ENCODE data around the gene CADPS.

CADPS gene

GRCh38 chr3:62548528-62549205 lies 326.5 kb downstream of the CADPS start:
- TF ChIP-seq ZNF274 (IDR thresholded peaks at IDR 0.05; ENCODE audit: low read depth, low read length): no peak
- no peak overlapping the region for H3K4me3 ChIP-seq (ENCODE audit: low read length)

- no peak overlapping the region for H3K4me3 ChIP-seq (ENCODE audit: low read length)
- no peak for TF ChIP-seq ZNF274 (IDR thresholded peaks at IDR 0.05; ENCODE audit: low read depth, low read length)
Measured at GRCh38 chr3:62546266-62546665, 328.9 kb downstream of the CADPS start.

GRCh38 chr3:62542185-62542584 lies 333.0 kb downstream of the CADPS start:
- no peak for TF ChIP-seq ZNF274 (IDR thresholded peaks at IDR 0.05; ENCODE audit: low read depth, low read length)
- no peak overlapping the region for H3K4me3 ChIP-seq (ENCODE audit: low read length)

GRCh38 chr3:62539762-62540161 lies 335.5 kb downstream of the CADPS start:
- no peak overlapping the region for H3K4me3 ChIP-seq (ENCODE audit: low read length)
- no peak for TF ChIP-seq ZNF274 (IDR thresholded peaks at IDR 0.05; ENCODE audit: low read depth, low read length)

- no peak for TF ChIP-seq ZNF274 (IDR thresholded peaks at IDR 0.05; ENCODE audit: low read depth, low read length)
- H3K4me3 ChIP-seq (ENCODE audit: low read length): no peak overlapping the region
Measured at GRCh38 chr3:62538691-62539356, 336.4 kb downstream of the CADPS start.

- no peak overlapping the region for H3K4me3 ChIP-seq (ENCODE audit: low read length)
- TF ChIP-seq ZNF274 (IDR thresholded peaks at IDR 0.05; ENCODE audit: low read depth, low read length): no peak
Measured at GRCh38 chr3:62534326-62534725, 340.9 kb downstream of the CADPS start.

DNA sequence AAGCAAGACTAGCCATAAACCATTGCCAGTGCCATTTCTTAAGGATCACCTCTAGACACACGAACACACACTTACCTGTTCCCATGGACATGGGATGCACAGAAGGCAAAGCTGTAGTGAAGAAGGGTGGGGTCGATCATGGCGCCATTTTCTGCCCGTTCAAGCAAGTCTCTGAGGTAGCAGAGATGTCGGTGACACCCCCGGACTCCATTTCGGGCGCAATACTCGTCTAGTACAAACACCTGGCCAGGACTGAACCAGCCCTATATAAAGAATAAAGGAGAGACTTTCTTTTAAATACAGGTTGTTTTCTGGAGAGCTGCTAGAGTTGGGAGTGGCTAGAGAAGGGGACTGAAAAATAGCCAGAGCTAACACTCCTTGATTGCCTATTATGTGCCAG lies 342.4 kb downstream of the CADPS start:
- no peak for TF ChIP-seq ZNF274 (IDR thresholded peaks at IDR 0.05; ENCODE audit: low read depth, low read length)
- H3K4me3 ChIP-seq (ENCODE audit: low read length): no peak overlapping the region

DNA sequence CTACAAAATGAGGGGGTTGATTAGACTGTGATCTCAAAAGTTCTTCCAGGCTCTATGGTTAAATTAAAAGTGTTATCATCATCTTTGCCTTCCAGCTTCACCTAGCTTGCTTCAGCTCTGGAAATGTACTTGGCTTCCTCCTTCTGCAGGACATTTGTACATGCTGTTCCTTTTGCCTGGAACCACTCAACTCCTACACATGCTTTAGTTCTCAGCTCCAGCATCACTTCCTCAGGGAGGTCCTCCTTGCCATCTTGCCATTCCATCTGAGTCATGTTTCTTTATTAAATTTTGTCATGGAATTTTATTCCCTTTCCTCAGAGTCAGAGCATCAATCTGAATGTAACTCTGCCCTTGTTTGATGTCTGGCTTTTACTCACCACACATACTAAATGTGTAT lies 343.2 kb downstream of the CADPS start:
- no peak for TF ChIP-seq ZNF274 (IDR thresholded peaks at IDR 0.05; ENCODE audit: low read depth, low read length)
- H3K4me3 ChIP-seq (ENCODE audit: low read length): no peak overlapping the region

DNA sequence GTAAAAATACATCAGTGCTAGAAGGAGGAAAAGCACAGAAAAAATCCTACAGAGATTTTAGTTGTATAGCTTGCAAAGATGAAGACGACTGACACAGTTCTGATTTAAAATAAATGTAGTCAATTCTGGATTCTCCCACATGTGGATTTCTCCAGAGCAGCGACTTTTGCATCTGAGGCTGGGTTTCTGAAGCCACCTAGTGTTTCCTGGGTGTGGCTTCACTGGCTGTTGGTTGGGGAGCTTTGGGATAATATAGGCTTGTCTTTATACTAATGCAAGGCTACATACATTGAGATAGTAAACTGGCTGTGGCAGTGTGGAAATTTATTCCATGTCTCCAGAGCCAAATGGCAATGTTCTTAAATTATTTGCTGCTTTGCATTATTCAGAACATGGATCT lies 343.7 kb downstream of the CADPS start:
- H3K4me3 ChIP-seq (ENCODE audit: low read length): no peak overlapping the region
- no peak for TF ChIP-seq ZNF274 (IDR thresholded peaks at IDR 0.05; ENCODE audit: low read depth, low read length)

DNA sequence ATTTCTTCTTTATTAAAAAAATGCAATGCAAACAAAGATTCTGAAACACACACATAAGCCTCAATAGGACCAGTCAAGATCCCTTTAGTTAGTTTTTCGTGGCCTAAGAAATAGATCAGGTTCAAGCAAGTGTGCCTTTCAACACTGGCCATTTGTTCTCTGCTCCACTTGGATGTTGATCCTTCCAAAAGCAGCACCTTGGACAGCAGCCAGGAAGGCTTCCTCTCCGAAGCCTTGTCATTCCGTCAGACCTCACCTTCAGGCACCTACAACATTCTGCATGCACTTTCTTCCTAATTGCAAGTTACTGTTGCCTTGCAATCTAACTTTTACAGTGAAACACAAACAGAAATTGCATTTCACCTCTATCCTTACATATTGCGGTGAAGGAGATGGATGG lies 346.0 kb downstream of the CADPS start:
- no peak for TF ChIP-seq ZNF274 (IDR thresholded peaks at IDR 0.05; ENCODE audit: low read depth, low read length)
- no peak overlapping the region for H3K4me3 ChIP-seq (ENCODE audit: low read length)

DNA sequence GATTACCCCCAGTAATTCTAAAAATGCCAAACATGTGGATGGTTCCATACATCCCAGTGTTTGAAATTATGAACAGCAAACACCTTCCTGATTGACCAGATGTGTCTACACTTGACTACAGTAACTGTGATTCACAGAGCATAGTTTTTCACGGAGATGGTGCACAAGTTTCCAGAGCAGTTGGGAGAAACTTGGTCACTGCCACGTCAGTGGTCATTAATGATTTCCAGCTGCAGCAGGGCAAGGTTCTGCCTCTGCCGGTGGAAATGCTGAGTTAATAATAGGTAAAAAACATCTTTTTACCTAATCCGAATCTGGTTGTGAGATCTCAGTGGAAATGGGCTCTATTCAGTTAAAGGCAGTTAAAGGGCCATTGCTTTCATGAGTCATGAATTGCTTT lies 347.7 kb downstream of the CADPS start:
- no peak overlapping the region for H3K4me3 ChIP-seq (ENCODE audit: low read length)
- no peak for TF ChIP-seq ZNF274 (IDR thresholded peaks at IDR 0.05; ENCODE audit: low read depth, low read length)

- TF ChIP-seq ZNF274 (IDR thresholded peaks at IDR 0.05; ENCODE audit: low read depth, low read length): no peak
- no peak overlapping the region for H3K4me3 ChIP-seq (ENCODE audit: low read length)
Measured at GRCh38 chr3:62525281-62525680, 349.9 kb downstream of the CADPS start.

GRCh38 chr3:62523672-62524071 lies 351.5 kb downstream of the CADPS start:
- TF ChIP-seq ZNF274 (IDR thresholded peaks at IDR 0.05; ENCODE audit: low read depth, low read length): no peak
- no peak overlapping the region for H3K4me3 ChIP-seq (ENCODE audit: low read length)

DNA sequence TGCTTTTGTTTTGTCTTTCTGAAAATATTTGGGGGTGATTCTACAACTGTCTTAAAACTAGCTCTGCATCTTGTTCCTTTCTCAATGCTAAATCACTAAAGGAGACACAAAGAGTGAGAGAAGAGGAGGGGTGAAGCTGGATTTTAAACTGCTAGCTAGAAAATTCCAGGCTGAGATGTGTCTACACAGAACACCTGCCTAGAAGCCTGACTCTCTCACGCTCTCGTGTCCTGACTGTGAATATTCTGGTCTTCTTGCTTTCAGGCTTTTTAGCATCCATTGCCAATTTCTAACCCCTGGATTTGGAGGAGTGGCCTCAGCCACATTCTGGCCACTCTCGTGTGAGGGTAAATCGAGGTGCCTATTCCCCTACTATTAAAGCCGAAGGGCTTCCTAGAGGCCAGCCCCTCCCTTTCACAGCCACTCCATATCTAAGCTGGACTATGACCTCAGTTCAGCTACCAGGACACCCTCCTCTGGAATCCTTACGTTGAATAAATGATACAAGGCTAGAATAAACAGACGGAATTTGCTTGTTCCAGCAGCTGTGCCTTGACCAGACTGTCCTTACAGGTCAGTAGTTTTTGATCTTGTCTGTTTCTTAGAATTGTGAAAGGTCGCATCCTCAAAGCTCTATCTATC lies 353.6 kb downstream of the CADPS start:
- H3K4me3 ChIP-seq (ENCODE audit: low read length): no peak overlapping the region
- TF ChIP-seq ZNF274 (IDR thresholded peaks at IDR 0.05; ENCODE audit: low read depth, low read length): no peak

DNA sequence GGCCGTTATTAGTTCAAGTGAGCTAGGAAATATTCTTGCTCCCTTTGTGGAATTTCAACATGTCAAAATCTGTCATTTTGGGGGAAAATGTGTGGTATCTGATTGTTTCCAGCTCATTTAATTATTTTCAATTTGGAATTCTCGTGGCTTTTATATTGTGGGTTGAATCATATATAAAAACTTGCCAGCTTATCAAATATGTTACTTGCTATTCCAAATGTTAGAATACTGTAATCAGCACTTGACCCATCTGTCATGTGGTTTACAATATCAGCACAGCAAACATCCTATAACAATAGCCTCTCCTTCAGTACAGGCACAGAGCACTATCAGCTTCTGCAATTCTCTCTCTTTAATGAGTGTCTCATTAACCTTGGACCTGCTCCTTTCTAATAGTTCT lies 371.7 kb downstream of the CADPS start:
- no peak for TF ChIP-seq ZNF274 (IDR thresholded peaks at IDR 0.05; ENCODE audit: low read depth, low read length)
- no peak overlapping the region for H3K4me3 ChIP-seq (ENCODE audit: low read length)

Data from GM08714 (cell line).